GM23338 (cell line): ENCODE measurements around the gene LAMC2. TPM values are rescaled to one million over a fixed set of nuclear protein-coding genes. Genes with fewer than 3 reads are reported as not detected.

Experiments used
- EZH2 ChIP-seq: fragments of 200-600 bp; sonication (generic); IDR thresholded peaks from one replicate; pipeline ENCODE4 v1.8.0; 2017; ENCODE audit warnings: antibody characterized with exemption, mild to moderate bottlenecking, low read depth; ENCODE audit not compliant: unreplicated experiment
- NANOG ChIP-seq: IDR thresholded peaks from 2 replicates; pipeline ENCODE4 v1.6.1; 2016; ENCODE audit warnings: antibody characterized with exemption, borderline replicate concordance
- ZNF331 ChIP-seq: fragments of 250-450 bp; sonication (Bioruptor Pico); IDR thresholded peaks from 2 replicates; pipeline ENCODE4 v1.5.0; 2020; ENCODE audit warnings: low read depth, mild to moderate bottlenecking, moderate library complexity
- polyA plus RNA-seq: library from polyadenylated mRNA; unstranded; fragments of >200 nt; fragmentation: Nextera tagmentation; extraction: Ambion mirVana; gene quantifications from 2 replicates; pipeline ENCODE4 v1.2.1, GENCODE V29; 2016
- total RNA-seq: library from RNA; depleted of rRNA; stranded (reverse); fragments of >200 nt; shearing (Covaris generic); gene quantifications from 2 replicates; pipeline ENCODE4 v1.2.3, GENCODE V29; 2014
- TF ChIP-seq, protein P1 (sequence below): fragments of 250-450 bp; sonication (Bioruptor Pico); IDR thresholded peaks from 2 replicates; pipeline ENCODE4 v1.5.0; 2020; ENCODE audit warnings: mild to moderate bottlenecking, moderate library complexity
- TF ChIP-seq, protein P2 (sequence below), 2 experiments: fragments of 200-600 bp in 1 of 2; sonication (generic) in 1 of 2; conservative IDR thresholded peaks; 2 replicates each; pipeline versions ENCODE4 v1.5.1 to v1.6.1; 2016 to 2017; ENCODE audit warnings: antibody characterized with exemption in 2 of 2, low read depth in 2 of 2, mild to moderate bottlenecking in 2 of 2, moderate library complexity in 1 of 2
- TF ChIP-seq, protein P3 (sequence below): IDR thresholded peaks from one replicate; pipeline ENCODE4 v1.6.1; 2018; ENCODE audit warnings: antibody characterized with exemption; ENCODE audit not compliant: unreplicated experiment
- TF ChIP-seq, protein P4 (sequence below): IDR thresholded peaks from 2 replicates; pipeline ENCODE4 v1.6.1; 2016; ENCODE audit warnings: antibody characterized with exemption

The LAMC2 gene
- total and polyA plus RNA-seq, 2 experiments from 2014 or later = 4.3 to 19.5 TPM

DNA sequence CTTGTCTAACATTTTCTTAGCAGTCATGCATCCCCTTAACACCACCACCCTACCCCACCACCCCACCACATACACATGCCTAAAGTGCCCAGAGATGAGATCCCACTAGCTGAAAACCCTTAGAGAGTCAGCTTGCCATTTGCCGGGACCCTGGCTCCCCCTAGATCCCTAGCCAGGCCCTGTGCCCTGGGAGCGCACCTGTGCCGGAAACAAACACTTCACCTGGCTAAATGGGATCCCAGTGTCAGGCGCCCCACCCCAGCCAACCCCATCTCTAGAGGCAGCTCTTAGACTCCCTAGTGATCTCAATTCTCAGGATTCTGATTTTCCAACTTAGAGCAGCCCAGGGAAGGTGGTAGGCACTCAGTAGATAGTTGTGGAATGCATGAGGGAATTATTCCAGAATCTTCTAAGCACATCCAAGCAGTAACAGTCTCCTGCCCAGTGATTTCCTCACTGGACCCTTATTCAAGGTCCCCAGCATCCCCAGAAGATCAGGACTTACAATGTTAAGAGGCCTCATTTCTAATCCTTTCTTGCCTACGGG is 105.2 kb downstream of the LAMC2 start (continued):
- TF ChIP-seq, protein P1, sequence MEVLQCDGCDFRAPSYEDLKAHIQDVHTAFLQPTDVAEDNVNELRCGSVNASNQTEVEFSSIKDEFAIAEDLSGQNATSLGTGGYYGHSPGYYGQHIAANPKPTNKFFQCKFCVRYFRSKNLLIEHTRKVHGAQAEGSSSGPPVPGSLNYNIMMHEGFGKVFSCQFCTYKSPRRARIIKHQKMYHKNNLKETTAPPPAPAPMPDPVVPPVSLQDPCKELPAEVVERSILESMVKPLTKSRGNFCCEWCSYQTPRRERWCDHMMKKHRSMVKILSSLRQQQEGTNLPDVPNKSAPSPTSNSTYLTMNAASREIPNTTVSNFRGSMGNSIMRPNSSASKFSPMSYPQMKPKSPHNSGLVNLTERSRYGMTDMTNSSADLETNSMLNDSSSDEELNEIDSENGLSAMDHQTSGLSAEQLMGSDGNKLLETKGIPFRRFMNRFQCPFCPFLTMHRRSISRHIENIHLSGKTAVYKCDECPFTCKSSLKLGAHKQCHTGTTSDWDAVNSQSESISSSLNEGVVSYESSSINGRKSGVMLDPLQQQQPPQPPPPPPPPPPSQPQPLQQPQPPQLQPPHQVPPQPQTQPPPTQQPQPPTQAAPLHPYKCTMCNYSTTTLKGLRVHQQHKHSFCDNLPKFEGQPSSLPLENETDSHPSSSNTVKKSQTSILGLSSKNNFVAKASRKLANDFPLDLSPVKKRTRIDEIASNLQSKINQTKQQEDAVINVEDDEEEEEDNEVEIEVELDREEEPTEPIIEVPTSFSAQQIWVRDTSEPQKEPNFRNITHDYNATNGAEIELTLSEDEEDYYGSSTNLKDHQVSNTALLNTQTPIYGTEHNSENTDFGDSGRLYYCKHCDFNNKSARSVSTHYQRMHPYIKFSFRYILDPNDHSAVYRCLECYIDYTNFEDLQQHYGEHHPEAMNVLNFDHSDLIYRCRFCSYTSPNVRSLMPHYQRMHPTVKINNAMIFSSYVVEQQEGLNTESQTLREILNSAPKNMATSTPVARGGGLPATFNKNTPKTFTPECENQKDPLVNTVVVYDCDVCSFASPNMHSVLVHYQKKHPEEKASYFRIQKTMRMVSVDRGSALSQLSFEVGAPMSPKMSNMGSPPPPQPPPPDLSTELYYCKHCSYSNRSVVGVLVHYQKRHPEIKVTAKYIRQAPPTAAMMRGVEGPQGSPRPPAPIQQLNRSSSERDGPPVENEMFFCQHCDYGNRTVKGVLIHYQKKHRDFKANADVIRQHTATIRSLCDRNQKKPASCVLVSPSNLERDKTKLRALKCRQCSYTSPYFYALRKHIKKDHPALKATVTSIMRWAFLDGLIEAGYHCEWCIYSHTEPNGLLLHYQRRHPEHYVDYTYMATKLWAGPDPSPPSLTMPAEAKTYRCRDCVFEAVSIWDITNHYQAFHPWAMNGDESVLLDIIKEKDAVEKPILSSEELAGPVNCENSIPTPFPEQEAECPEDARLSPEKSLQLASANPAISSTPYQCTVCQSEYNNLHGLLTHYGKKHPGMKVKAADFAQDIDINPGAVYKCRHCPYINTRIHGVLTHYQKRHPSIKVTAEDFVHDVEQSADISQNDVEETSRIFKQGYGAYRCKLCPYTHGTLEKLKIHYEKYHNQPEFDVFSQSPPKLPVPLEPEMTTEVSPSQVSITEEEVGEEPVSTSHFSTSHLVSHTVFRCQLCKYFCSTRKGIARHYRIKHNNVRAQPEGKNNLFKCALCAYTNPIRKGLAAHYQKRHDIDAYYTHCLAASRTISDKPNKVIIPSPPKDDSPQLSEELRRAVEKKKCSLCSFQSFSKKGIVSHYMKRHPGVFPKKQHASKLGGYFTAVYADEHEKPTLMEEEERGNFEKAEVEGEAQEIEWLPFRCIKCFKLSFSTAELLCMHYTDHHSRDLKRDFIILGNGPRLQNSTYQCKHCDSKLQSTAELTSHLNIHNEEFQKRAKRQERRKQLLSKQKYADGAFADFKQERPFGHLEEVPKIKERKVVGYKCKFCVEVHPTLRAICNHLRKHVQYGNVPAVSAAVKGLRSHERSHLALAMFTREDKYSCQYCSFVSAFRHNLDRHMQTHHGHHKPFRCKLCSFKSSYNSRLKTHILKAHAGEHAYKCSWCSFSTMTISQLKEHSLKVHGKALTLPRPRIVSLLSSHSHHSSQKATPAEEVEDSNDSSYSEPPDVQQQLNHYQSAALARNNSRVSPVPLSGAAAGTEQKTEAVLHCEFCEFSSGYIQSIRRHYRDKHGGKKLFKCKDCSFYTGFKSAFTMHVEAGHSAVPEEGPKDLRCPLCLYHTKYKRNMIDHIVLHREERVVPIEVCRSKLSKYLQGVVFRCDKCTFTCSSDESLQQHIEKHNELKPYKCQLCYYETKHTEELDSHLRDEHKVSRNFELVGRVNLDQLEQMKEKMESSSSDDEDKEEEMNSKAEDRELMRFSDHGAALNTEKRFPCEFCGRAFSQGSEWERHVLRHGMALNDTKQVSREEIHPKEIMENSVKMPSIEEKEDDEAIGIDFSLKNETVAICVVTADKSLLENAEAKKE (CRISPR knock-in tag) = no peak
- no peak for TF ChIP-seq ZNF331 (CRISPR knock-in tag)
- TF ChIP-seq, protein P2, sequence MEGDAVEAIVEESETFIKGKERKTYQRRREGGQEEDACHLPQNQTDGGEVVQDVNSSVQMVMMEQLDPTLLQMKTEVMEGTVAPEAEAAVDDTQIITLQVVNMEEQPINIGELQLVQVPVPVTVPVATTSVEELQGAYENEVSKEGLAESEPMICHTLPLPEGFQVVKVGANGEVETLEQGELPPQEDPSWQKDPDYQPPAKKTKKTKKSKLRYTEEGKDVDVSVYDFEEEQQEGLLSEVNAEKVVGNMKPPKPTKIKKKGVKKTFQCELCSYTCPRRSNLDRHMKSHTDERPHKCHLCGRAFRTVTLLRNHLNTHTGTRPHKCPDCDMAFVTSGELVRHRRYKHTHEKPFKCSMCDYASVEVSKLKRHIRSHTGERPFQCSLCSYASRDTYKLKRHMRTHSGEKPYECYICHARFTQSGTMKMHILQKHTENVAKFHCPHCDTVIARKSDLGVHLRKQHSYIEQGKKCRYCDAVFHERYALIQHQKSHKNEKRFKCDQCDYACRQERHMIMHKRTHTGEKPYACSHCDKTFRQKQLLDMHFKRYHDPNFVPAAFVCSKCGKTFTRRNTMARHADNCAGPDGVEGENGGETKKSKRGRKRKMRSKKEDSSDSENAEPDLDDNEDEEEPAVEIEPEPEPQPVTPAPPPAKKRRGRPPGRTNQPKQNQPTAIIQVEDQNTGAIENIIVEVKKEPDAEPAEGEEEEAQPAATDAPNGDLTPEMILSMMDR (conservative IDR thresholded peaks at IDR 0.05; ENCODE audit: low read depth in 2 of 2) = no peak
- no peak for TF ChIP-seq EZH2
- no peak for TF ChIP-seq NANOG
- TF ChIP-seq, protein P3, sequence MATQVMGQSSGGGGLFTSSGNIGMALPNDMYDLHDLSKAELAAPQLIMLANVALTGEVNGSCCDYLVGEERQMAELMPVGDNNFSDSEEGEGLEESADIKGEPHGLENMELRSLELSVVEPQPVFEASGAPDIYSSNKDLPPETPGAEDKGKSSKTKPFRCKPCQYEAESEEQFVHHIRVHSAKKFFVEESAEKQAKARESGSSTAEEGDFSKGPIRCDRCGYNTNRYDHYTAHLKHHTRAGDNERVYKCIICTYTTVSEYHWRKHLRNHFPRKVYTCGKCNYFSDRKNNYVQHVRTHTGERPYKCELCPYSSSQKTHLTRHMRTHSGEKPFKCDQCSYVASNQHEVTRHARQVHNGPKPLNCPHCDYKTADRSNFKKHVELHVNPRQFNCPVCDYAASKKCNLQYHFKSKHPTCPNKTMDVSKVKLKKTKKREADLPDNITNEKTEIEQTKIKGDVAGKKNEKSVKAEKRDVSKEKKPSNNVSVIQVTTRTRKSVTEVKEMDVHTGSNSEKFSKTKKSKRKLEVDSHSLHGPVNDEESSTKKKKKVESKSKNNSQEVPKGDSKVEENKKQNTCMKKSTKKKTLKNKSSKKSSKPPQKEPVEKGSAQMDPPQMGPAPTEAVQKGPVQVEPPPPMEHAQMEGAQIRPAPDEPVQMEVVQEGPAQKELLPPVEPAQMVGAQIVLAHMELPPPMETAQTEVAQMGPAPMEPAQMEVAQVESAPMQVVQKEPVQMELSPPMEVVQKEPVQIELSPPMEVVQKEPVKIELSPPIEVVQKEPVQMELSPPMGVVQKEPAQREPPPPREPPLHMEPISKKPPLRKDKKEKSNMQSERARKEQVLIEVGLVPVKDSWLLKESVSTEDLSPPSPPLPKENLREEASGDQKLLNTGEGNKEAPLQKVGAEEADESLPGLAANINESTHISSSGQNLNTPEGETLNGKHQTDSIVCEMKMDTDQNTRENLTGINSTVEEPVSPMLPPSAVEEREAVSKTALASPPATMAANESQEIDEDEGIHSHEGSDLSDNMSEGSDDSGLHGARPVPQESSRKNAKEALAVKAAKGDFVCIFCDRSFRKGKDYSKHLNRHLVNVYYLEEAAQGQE = no peak
- TF ChIP-seq, protein P4, sequence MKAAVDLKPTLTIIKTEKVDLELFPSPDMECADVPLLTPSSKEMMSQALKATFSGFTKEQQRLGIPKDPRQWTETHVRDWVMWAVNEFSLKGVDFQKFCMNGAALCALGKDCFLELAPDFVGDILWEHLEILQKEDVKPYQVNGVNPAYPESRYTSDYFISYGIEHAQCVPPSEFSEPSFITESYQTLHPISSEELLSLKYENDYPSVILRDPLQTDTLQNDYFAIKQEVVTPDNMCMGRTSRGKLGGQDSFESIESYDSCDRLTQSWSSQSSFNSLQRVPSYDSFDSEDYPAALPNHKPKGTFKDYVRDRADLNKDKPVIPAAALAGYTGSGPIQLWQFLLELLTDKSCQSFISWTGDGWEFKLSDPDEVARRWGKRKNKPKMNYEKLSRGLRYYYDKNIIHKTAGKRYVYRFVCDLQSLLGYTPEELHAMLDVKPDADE = no peak
